ENCODE measurements around the gene ERN1.

The ERN1 gene

DNA sequence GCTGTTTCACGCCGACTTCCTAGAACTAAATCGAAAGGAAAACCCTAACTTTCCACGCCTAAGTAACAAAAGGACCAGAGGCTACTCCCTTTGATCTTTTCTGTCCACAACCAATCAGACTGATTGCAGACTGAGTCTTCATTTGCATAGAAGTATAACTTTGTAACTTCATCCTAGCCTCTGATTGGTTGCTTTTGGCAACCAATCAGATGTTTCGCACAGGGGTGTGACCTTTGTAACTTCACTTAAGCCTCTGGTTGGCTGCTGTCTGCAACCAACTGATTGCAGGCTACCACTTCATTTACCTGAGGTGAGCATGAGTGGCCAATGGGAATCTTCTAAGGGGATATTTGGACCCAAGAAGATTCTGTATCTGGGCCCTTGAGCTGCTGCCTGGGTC lies 92.1 kb downstream of the ERN1 start:
- H3K27ac ChIP-seq (ENCODE audit: low read depth in 2 of 2, low read length in 2 of 2), result no peak overlapping the region
- H3K4me1 ChIP-seq (ENCODE audit: control insufficient read depth in 2 of 2, insufficient read depth in 2 of 2, low read length in 2 of 2), result no peaks in the 10 kb centered on the region
- H3K4me3 ChIP-seq (ENCODE audit: low read length in 2 of 2), result no peak overlapping the region
- peaks cover 7 to 9% of the 10 kb centered on the region in 2 donors for H3K36me3 ChIP-seq (ENCODE audit: control insufficient read depth in 2 of 2, insufficient read depth in 2 of 2, low read length in 2 of 2)
- no peaks in the 10 kb centered on the region for H3K9me3 ChIP-seq (ENCODE audit: control insufficient read depth in 2 of 2, low read length in 2 of 2)
- H3K27me3 ChIP-seq (ENCODE audit: control insufficient read depth in 2 of 2, insufficient read depth in 2 of 2, low read length in 2 of 2), result no peaks in the 10 kb centered on the region
- no peak overlapping the region for H3K9ac ChIP-seq (ENCODE audit: low read depth in 1 of 2, low read length in 2 of 2)

- Histone ChIP-seq H3K36me3 (ENCODE audit: control insufficient read depth in 2 of 2, insufficient read depth in 2 of 2, low read length in 2 of 2) (peaks cover 7 to 8% of the 10 kb centered on the region in 2 donors), H3K27me3 (ENCODE audit: control insufficient read depth in 2 of 2, insufficient read depth in 2 of 2, low read length in 2 of 2) (no peaks in the 10 kb centered on the region), H3K4me3 (ENCODE audit: low read length in 2 of 2) (no peak overlapping the region), H3K9me3 (ENCODE audit: control insufficient read depth in 2 of 2, low read length in 2 of 2) (no peaks in the 10 kb centered on the region), H3K4me1 (ENCODE audit: control insufficient read depth in 2 of 2, insufficient read depth in 2 of 2, low read length in 2 of 2) (no peaks in the 10 kb centered on the region), H3K9ac (ENCODE audit: low read depth in 1 of 2, low read length in 2 of 2) (no peak overlapping the region), H3K27ac (ENCODE audit: low read depth in 2 of 2, low read length in 2 of 2) (no peak overlapping the region)
These were observed 92.8 kb downstream of the ERN1 start for GRCh38 chr17:64037180-64037579.

GRCh38 chr17:64036198-64036922 lies 93.6 kb downstream of the ERN1 start:
- no peaks in the 10 kb centered on the region for H3K27me3 ChIP-seq (ENCODE audit: control insufficient read depth in 2 of 2, insufficient read depth in 2 of 2, low read length in 2 of 2)
- H3K4me3 ChIP-seq (ENCODE audit: low read length in 2 of 2), result no peak overlapping the region
- no peak overlapping the region for H3K27ac ChIP-seq (ENCODE audit: low read depth in 2 of 2, low read length in 2 of 2)
- H3K9ac ChIP-seq (ENCODE audit: low read depth in 1 of 2, low read length in 2 of 2), result no peak overlapping the region
- H3K36me3 ChIP-seq (ENCODE audit: control insufficient read depth in 2 of 2, insufficient read depth in 2 of 2, low read length in 2 of 2), result peaks cover 7 to 8% of the 10 kb centered on the region in 2 donors
- H3K9me3 ChIP-seq (ENCODE audit: control insufficient read depth in 2 of 2, low read length in 2 of 2), result no peaks in the 10 kb centered on the region
- no peaks in the 10 kb centered on the region for H3K4me1 ChIP-seq (ENCODE audit: control insufficient read depth in 2 of 2, insufficient read depth in 2 of 2, low read length in 2 of 2)

GRCh38 chr17:64032081-64032480 lies 97.9 kb downstream of the ERN1 start:
- no peaks in the 10 kb centered on the region for H3K4me1 ChIP-seq (ENCODE audit: control insufficient read depth in 2 of 2, insufficient read depth in 2 of 2, low read length in 2 of 2)
- no peak overlapping the region for H3K4me3 ChIP-seq (ENCODE audit: low read length in 2 of 2)
- no peaks in the 10 kb centered on the region for H3K9me3 ChIP-seq (ENCODE audit: control insufficient read depth in 2 of 2, low read length in 2 of 2)
- no peaks in the 10 kb centered on the region for H3K36me3 ChIP-seq (ENCODE audit: control insufficient read depth in 2 of 2, insufficient read depth in 2 of 2, low read length in 2 of 2)
- no peak overlapping the region for H3K9ac ChIP-seq (ENCODE audit: low read depth in 1 of 2, low read length in 2 of 2)
- no peak overlapping the region for H3K27ac ChIP-seq (ENCODE audit: low read depth in 2 of 2, low read length in 2 of 2)
- no peaks in the 10 kb centered on the region for H3K27me3 ChIP-seq (ENCODE audit: control insufficient read depth in 2 of 2, insufficient read depth in 2 of 2, low read length in 2 of 2)

- H3K36me3 ChIP-seq (ENCODE audit: control insufficient read depth in 2 of 2, insufficient read depth in 2 of 2, low read length in 2 of 2), result no peaks in the 10 kb centered on the region
- H3K4me1 ChIP-seq (ENCODE audit: control insufficient read depth in 2 of 2, insufficient read depth in 2 of 2, low read length in 2 of 2), result peaks cover 4 to 12% of the 10 kb centered on the region in 2 donors
- H3K9ac ChIP-seq (ENCODE audit: low read depth in 1 of 2, low read length in 2 of 2), result no peak overlapping the region
- H3K4me3 ChIP-seq (ENCODE audit: low read length in 2 of 2), result no peak overlapping the region
- no peaks in the 10 kb centered on the region for H3K9me3 ChIP-seq (ENCODE audit: control insufficient read depth in 2 of 2, low read length in 2 of 2)
- no peaks in the 10 kb centered on the region for H3K27me3 ChIP-seq (ENCODE audit: control insufficient read depth in 2 of 2, insufficient read depth in 2 of 2, low read length in 2 of 2)
- no peak overlapping the region for H3K27ac ChIP-seq (ENCODE audit: low read depth in 2 of 2, low read length in 2 of 2)
These were observed 101.0 kb downstream of the ERN1 start for GRCh38 chr17:64028874-64029464.

DNA sequence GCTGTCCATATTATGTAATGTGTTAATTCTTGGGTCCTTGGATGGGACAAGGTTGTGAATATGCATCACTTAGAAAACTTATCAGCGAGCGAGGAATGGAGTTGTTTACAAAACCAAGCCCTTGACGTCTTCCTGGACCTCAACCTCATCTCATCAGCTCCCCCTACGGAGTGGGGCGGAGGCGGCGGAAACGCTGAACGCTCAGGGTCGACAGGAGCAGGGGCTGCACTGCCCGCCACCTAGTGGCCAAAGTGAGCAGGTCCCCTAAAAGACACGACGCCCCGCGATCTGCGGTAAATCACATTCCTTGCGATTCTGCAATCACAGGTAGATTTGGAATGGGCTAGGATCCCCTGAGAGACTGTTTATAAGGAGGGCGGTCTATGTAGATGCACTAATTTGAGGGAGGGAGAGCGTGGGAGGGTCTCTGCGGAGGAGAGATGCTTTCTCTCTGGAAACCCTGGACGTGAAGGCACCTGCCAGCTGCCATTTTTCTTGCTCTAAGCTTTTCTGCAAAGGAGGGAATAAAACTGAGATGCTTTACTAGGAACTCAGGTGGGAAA lies 104.1 kb downstream of the ERN1 start:
- H3K4me1 ChIP-seq (ENCODE audit: control insufficient read depth in 2 of 2, insufficient read depth in 2 of 2, low read length in 2 of 2), result peaks cover 7 to 15% of the 10 kb centered on the region in 2 donors
- H3K4me3 ChIP-seq (ENCODE audit: low read length in 2 of 2), result peak overlapping the region; percentile 37 to 69
- no peaks in the 10 kb centered on the region for H3K27me3 ChIP-seq (ENCODE audit: control insufficient read depth in 2 of 2, insufficient read depth in 2 of 2, low read length in 2 of 2)
- H3K36me3 ChIP-seq (ENCODE audit: control insufficient read depth in 2 of 2, insufficient read depth in 2 of 2, low read length in 2 of 2), result no peaks in the 10 kb centered on the region
- H3K9ac ChIP-seq (ENCODE audit: low read depth in 1 of 2, low read length in 2 of 2), result peak overlapping the region in 1 of 2 donors; percentile 19
- no peaks in the 10 kb centered on the region for H3K9me3 ChIP-seq (ENCODE audit: control insufficient read depth in 2 of 2, low read length in 2 of 2)
- peak overlapping the region in 1 of 2 donors; percentile 54 for H3K27ac ChIP-seq (ENCODE audit: low read depth in 2 of 2, low read length in 2 of 2)

DNA sequence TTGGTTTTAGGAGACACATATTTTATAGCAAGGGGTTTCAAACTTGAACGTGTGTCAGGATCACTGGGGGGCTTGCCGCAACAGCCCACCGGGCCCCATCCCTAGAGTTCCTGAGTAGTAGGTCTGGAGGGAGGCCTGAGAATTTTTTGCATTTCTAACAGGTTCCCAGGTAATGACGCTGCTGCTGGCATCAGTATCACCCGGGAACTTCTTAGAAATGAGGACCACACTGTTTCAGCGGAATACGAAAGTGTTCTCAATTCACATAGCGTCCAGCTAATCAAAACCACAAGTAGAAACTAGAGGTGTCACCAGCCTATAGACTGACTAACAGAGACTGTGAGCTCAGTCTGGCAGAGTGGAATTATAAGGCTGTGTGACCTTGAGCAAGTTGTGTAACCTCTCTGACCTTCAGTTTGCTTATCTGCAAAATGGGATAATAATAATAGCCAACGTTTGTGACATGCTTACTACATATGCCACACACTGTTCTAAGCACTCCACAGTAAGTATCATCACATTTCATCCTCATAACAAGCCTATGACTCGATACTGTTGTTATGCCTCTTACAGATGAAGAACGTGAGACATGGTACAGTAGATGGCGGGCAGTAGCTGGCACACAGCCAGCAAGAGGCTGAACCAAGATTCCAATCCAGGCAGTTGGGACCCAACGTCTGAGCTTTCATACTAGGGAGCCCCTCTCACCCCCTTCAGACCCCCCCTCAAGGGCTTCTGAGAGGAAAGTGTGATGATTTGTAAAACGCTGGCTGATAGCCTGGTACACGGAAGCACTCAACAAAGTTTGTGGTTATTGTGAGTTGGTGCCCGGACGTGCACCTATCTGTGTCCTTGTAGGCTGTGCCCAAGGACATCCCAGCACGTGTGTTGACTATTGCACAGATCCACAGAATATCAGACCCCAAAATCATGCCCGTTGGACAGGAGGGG lies 104.9 kb downstream of the ERN1 start:
- Histone ChIP-seq H3K27me3 (ENCODE audit: control insufficient read depth in 2 of 2, insufficient read depth in 2 of 2, low read length in 2 of 2) (no peaks in the 10 kb centered on the region), H3K36me3 (ENCODE audit: control insufficient read depth in 2 of 2, insufficient read depth in 2 of 2, low read length in 2 of 2) (no peaks in the 10 kb centered on the region), H3K9ac (ENCODE audit: low read depth in 1 of 2, low read length in 2 of 2) (peak overlapping the region in 1 of 2 donors; percentile 19), H3K4me3 (ENCODE audit: low read length in 2 of 2) (peak overlapping the region; percentile 22 to 69), H3K4me1 (ENCODE audit: control insufficient read depth in 2 of 2, insufficient read depth in 2 of 2, low read length in 2 of 2) (peaks cover 9 to 18% of the 10 kb centered on the region in 2 donors), H3K9me3 (ENCODE audit: control insufficient read depth in 2 of 2, low read length in 2 of 2) (no peaks in the 10 kb centered on the region), H3K27ac (ENCODE audit: low read depth in 2 of 2, low read length in 2 of 2) (peak overlapping the region in 1 of 2 donors; percentile 54)

- Histone ChIP-seq H3K9ac (ENCODE audit: low read depth in 1 of 2, low read length in 2 of 2) (no peak overlapping the region), H3K4me1 (ENCODE audit: control insufficient read depth in 2 of 2, insufficient read depth in 2 of 2, low read length in 2 of 2) (peaks cover 12 to 18% of the 10 kb centered on the region in 2 donors), H3K27ac (ENCODE audit: low read depth in 2 of 2, low read length in 2 of 2) (no peak overlapping the region)
These were observed 105.7 kb downstream of the ERN1 start for GRCh38 chr17:64024215-64024654.

GRCh38 chr17:64022611-64023063 lies 107.3 kb downstream of the ERN1 start:
- no peak overlapping the region for H3K27ac ChIP-seq (ENCODE audit: low read depth in 2 of 2, low read length in 2 of 2)
- H3K36me3 ChIP-seq (ENCODE audit: control insufficient read depth in 2 of 2, insufficient read depth in 2 of 2, low read length in 2 of 2), result no peaks in the 10 kb centered on the region
- H3K27me3 ChIP-seq (ENCODE audit: control insufficient read depth in 2 of 2, insufficient read depth in 2 of 2, low read length in 2 of 2), result no peaks in the 10 kb centered on the region
- H3K9me3 ChIP-seq (ENCODE audit: control insufficient read depth in 2 of 2, low read length in 2 of 2), result no peaks in the 10 kb centered on the region
- no peak overlapping the region for H3K9ac ChIP-seq (ENCODE audit: low read depth in 1 of 2, low read length in 2 of 2)
- H3K4me1 ChIP-seq (ENCODE audit: control insufficient read depth in 2 of 2, insufficient read depth in 2 of 2, low read length in 2 of 2), result peaks cover 12 to 18% of the 10 kb centered on the region in 2 donors
- no peak overlapping the region for H3K4me3 ChIP-seq (ENCODE audit: low read length in 2 of 2)

More at GRCh38 chr17:64024215-64024654, 105.7 kb downstream of the ERN1 start:
- H3K4me3 ChIP-seq (ENCODE audit: low read length in 2 of 2), result no peak overlapping the region
- H3K9me3 ChIP-seq (ENCODE audit: control insufficient read depth in 2 of 2, low read length in 2 of 2), result no peaks in the 10 kb centered on the region
- no peaks in the 10 kb centered on the region for H3K36me3 ChIP-seq (ENCODE audit: control insufficient read depth in 2 of 2, insufficient read depth in 2 of 2, low read length in 2 of 2)
- H3K27me3 ChIP-seq (ENCODE audit: control insufficient read depth in 2 of 2, insufficient read depth in 2 of 2, low read length in 2 of 2), result no peaks in the 10 kb centered on the region
